Measurements from ENCODE around the gene CAPN9.

GRCh38 chr1:230827081-230827681, 80.0 kb downstream of the CAPN9 start:
- TF ChIP-seq CTCF (IDR thresholded peaks at IDR 0.05) = no peak
- no peak for TF ChIP-seq POLR2A (IDR thresholded peaks at IDR 0.05)

All from thyroid gland (tissue), 4 donors.